Neuron (in vitro differentiated cells): Measurements from ENCODE around the gene DLX1.
"Not testable (repeated sequence)": the region's sequence is repeated elsewhere in the genome, so short reads cannot be mapped to it uniquely, and the experiment has no call there.

Source experiments
- H2AFZ ChIP-seq: one replicate; pipeline ENCODE4 v1.6.1; 2013; ENCODE audit warnings: low read depth, mild to moderate bottlenecking, inconsistent platforms, low read length, moderate library complexity
- H3K27me3 ChIP-seq: one replicate; pipeline ENCODE4 v1.6.1; 2013; ENCODE audit warnings: low read length; ENCODE audit not compliant: insufficient read depth
- H3K36me3 ChIP-seq: one replicate; pipeline ENCODE4 v1.6.1; 2013; ENCODE audit warnings: low read length; ENCODE audit not compliant: insufficient read depth
- H3K4me1 ChIP-seq: one replicate; pipeline ENCODE4 v1.6.1; 2013; ENCODE audit warnings: low read length; ENCODE audit not compliant: insufficient read depth
- H3K4me3 ChIP-seq: 2 replicates; pipeline ENCODE4 v1.5.1; 2013; ENCODE audit warnings: mild to moderate bottlenecking, low read length, moderate library complexity
- H3K9me3 ChIP-seq: one replicate; pipeline ENCODE4 v1.6.1; 2013; ENCODE audit warnings: low read length

The DLX1 gene

DNA sequence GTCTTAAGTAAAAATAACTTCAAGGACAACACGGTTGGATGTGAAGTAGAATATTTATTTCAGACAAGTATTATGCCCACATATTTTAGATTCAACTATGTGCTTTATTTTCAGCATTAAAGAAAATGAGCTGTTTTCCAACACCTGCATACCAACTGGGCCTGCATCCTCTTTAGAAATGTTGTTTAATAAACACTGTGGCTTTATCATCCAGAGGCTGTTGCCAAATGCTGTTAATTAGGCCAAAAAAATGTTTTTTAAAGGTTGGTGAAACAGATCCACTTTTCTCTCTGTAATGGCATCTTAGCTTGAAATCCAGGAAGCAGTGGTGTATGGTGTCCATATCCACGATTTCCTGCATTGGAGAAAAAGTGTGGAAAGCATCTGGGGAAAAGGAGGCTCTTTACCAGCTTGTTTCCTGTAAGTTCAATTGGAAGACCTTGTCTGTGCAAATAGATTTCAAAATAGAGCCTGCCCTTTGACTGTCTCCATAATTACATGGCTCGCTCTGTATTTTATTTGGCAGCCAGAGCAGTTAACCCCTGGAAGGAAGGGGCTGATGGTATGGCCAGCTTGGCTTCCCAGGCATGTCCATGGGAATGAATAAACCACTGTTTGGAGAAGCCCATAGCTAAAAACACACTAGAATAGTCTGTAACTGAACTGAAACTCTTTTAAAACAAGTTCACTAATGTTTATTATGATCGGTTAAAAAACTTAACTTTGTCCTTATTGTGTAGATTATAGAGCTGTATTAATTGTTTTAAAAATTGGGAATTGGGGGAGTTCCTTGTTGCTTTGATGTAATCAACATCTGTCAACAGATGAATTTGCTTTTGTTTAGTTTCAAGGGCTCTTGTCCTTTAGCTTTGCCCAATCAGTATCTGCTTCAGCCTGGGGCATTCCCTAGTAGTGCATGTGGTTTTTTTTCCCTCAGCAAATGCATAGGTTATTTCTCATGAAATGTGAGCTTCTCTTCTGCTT, 33.0 kb upstream of the DLX1 start:
- Histone ChIP-seq H3K4me3 (no peak overlapping the region), H3K9me3 (no peaks in the 10 kb centered on the region), H3K36me3 (no peaks in the 10 kb centered on the region)

GRCh38 chr2:172053486-172053885, 31.8 kb upstream of the DLX1 start:
- Histone ChIP-seq H3K4me3 (no peak overlapping the region), H3K27me3 (no peaks in the 10 kb centered on the region), H2AFZ (no peak overlapping the region), H3K4me1 (peaks cover 9% of the 10 kb centered on the region), H3K9me3 (no peaks in the 10 kb centered on the region), H3K36me3 (no peaks in the 10 kb centered on the region)

More for the DNA sequence above, 33.0 kb upstream of the DLX1 start:
- no peak overlapping the region for H2AFZ ChIP-seq
- peaks cover 9% of the 10 kb centered on the region for H3K4me1 ChIP-seq
- H3K27me3 ChIP-seq, result no peaks in the 10 kb centered on the region

GRCh38 chr2:172056293-172056692, 29.0 kb upstream of the DLX1 start:
- Histone ChIP-seq H3K36me3 (no peaks in the 10 kb centered on the region), H2AFZ (no peak overlapping the region), H3K9me3 (no peaks in the 10 kb centered on the region)

DNA sequence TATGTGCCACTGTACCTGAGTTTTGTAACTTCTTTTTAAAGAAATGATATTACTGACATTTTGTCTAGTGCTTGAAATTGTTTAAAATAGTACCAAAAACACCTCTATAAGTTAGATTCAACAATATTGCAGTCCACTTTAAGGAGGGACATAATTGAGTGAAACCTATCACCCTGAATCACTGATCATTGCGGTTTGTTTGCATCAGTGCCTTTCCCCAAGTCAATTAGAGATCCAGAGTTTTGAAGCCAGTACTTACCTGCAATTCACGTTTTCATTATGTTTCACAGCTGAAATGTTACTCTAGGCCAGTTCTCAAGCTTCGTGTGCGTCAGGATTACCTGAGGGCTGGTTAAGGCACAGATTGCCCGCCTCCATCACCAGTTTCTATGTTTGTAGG, 26.6 kb upstream of the DLX1 start:
- no peaks in the 10 kb centered on the region for H3K9me3 ChIP-seq
- no peaks in the 10 kb centered on the region for H3K36me3 ChIP-seq
- H3K4me1 ChIP-seq, result no peaks in the 10 kb centered on the region
- H2AFZ ChIP-seq, result no peak overlapping the region
- no peaks in the 10 kb centered on the region for H3K27me3 ChIP-seq
- no peak overlapping the region for H3K4me3 ChIP-seq

More at GRCh38 chr2:172056293-172056692, 29.0 kb upstream of the DLX1 start:
- Histone ChIP-seq H3K4me3 (no peak overlapping the region), H3K4me1 (peaks cover 9% of the 10 kb centered on the region), H3K27me3 (no peaks in the 10 kb centered on the region)

DNA sequence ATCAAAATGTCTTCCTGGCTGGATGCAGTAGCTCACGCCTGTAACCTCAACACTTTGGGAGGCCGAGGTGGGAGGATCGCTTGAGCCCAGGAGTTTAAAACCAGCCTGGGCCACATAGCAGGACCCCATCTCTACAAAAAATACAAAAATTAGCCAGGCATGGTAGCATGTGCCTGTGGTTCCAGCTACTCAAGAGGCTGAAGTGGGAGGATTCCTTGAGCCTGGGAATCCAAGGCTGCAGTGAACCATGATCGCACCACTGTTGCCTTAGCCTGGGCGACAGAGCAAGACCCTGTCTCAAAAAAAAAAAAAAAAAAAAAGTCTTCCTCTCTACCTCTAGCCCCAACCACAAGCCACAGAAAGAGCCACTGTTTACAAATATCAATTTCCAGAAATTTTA, 25.2 kb upstream of the DLX1 start:
- not testable (repeated sequence) for H3K4me3 ChIP-seq, H2AFZ ChIP-seq, H3K9me3 ChIP-seq, H3K4me1 ChIP-seq, H3K27me3 ChIP-seq, H3K36me3 ChIP-seq

GRCh38 chr2:172062402-172063004, 22.8 kb upstream of the DLX1 start:
- H3K4me3 ChIP-seq, result no peak overlapping the region
- H3K9me3 ChIP-seq, result no peaks in the 10 kb centered on the region
- no peaks in the 10 kb centered on the region for H3K4me1 ChIP-seq
- H2AFZ ChIP-seq, result no peak overlapping the region
- no peaks in the 10 kb centered on the region for H3K27me3 ChIP-seq
- no peaks in the 10 kb centered on the region for H3K36me3 ChIP-seq

GRCh38 chr2:172063446-172063845, 21.9 kb upstream of the DLX1 start:
- Histone ChIP-seq H3K36me3 (no peaks in the 10 kb centered on the region), H2AFZ (no peak overlapping the region), H3K27me3 (no peaks in the 10 kb centered on the region), H3K4me1 (no peaks in the 10 kb centered on the region), H3K9me3 (no peaks in the 10 kb centered on the region), H3K4me3 (no peak overlapping the region)

GRCh38 chr2:172065111-172065510, 20.2 kb upstream of the DLX1 start:
- Histone ChIP-seq H3K27me3 (no peaks in the 10 kb centered on the region), H3K9me3 (no peaks in the 10 kb centered on the region), H3K36me3 (no peaks in the 10 kb centered on the region), H2AFZ (no peak overlapping the region), H3K4me1 (no peaks in the 10 kb centered on the region), H3K4me3 (no peak overlapping the region)

- no peak overlapping the region for H2AFZ ChIP-seq
- H3K9me3 ChIP-seq, result no peaks in the 10 kb centered on the region
- H3K4me3 ChIP-seq, result no peak overlapping the region
- H3K4me1 ChIP-seq, result peaks cover 7% of the 10 kb centered on the region
- H3K27me3 ChIP-seq, result no peaks in the 10 kb centered on the region
- no peaks in the 10 kb centered on the region for H3K36me3 ChIP-seq
These were observed 18.9 kb upstream of the DLX1 start for GRCh38 chr2:172066394-172066886.

DNA sequence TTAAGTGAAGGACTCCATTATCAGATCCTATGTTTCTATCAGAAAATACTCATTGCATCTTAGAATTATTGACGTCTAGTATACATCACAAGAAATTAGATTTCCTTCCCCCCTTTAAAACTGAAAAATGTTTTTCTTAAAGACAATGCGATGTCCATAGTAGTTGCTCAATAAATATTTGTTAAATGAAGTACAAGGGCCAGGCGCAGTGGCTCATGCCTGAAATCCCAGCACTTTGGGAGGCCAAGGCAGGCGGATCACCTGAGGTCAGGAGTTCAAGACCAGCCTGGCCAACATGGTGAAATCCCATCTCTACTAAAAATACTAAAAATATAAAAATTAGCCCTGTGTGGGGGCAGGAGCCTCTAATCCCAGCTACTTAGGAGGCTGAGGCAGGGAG, 17.4 kb upstream of the DLX1 start:
- peaks cover 21% of the 10 kb centered on the region for H3K4me1 ChIP-seq
- H3K36me3 ChIP-seq, H3K9me3 ChIP-seq, H3K27me3 ChIP-seq, H3K4me3 ChIP-seq, H2AFZ ChIP-seq: not testable (repeated sequence)

DNA sequence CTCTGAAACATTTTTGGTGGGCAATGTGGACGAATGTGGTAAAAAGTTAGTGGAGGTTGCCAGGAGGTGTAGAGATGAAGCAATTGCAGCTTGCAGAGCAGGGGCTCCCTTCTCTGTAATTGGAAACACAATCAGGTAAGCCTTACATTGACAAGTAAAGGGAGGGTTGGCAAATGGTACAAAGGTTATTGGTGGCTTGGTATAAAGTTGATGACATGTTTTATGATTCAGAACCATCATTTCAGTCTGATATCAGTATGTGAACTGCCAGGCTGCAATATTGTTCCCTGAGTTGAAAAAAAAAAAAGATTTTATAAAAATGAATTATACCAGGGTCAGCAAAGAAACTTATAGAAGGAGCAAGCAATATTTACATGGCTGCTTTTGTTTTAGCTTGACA, 14.4 kb upstream of the DLX1 start:
- no peak overlapping the region for H2AFZ ChIP-seq

GRCh38 chr2:172072303-172072702, 13.0 kb upstream of the DLX1 start:
- Histone ChIP-seq H3K27me3 (no peaks in the 10 kb centered on the region), H3K4me1 (peaks cover 38% of the 10 kb centered on the region)

More for the DNA sequence above, 14.4 kb upstream of the DLX1 start:
- Histone ChIP-seq H3K27me3 (no peaks in the 10 kb centered on the region), H3K36me3 (no peaks in the 10 kb centered on the region), H3K4me1 (peaks cover 38% of the 10 kb centered on the region), H3K9me3 (no peaks in the 10 kb centered on the region), H3K4me3 (no peak overlapping the region)

DNA sequence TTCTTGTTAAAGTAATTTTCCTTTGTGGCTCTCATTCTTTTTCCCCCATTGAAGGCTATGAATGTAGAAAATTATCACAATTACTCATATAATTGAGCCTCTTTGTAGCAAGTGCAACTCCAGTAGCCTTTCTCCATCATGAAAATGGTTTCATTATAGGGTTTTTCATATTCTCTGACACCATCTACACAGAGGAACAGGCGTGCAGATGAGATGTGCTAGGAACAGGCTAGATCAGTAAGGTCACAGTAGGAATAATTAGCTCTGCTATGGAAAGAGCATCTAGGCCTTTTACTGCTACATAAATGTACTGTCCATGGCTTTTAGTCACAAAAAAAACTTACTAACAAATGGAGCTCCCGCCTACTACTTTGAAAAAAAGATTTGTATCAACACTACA, 12.6 kb upstream of the DLX1 start:
- H3K4me1 ChIP-seq, result peaks cover 38% of the 10 kb centered on the region
- no peak overlapping the region for H3K4me3 ChIP-seq
- no peak overlapping the region for H2AFZ ChIP-seq
- H3K36me3 ChIP-seq, result no peaks in the 10 kb centered on the region
- H3K9me3 ChIP-seq, result no peaks in the 10 kb centered on the region
- H3K27me3 ChIP-seq, result no peaks in the 10 kb centered on the region

More at GRCh38 chr2:172072303-172072702, 13.0 kb upstream of the DLX1 start:
- Histone ChIP-seq H3K4me3 (no peak overlapping the region), H3K9me3 (no peaks in the 10 kb centered on the region), H2AFZ (no peak overlapping the region), H3K36me3 (no peaks in the 10 kb centered on the region)
